Activated CD8-positive, alpha-beta memory T cell treated with anti-CD3 and anti-CD28 coated beads for 1 hour (primary cell): Measurements from ENCODE around the gene PFKFB3.

Experiments
- DNase-seq, 2 donors: peaks; one replicate each; pipeline ENCODE4 v3.0.0-alpha.2; 2020; ENCODE audit warnings: low read depth in 1 of 2; ENCODE audit errors: extremely low read depth in 1 of 2

The PFKFB3 gene

GRCh38 chr10:6218692-6219493 lies 16.2 kb downstream of the PFKFB3 start:
- no peak for DNase-seq

GRCh38 chr10:6219494-6219836 lies 16.7 kb downstream of the PFKFB3 start:
- DNase-seq = no peak

- DNase-seq = no peak
Observed at GRCh38 chr10:6220418-6221191, 17.9 kb downstream of the PFKFB3 start.

- DNase-seq = no peak
Observed at GRCh38 chr10:6221192-6221940, 18.6 kb downstream of the PFKFB3 start.

GRCh38 chr10:6221971-6222751 lies 19.4 kb downstream of the PFKFB3 start:
- DNase-seq = no peak

GRCh38 chr10:6222755-6223154 lies 20.0 kb downstream of the PFKFB3 start:
- DNase-seq = no peak

GRCh38 chr10:6223981-6224380 lies 21.2 kb downstream of the PFKFB3 start:
- DNase-seq = no peak

- DNase-seq = no peak
Observed at GRCh38 chr10:6224781-6225180, 22.0 kb downstream of the PFKFB3 start.

GRCh38 chr10:6225263-6225814 lies 22.6 kb downstream of the PFKFB3 start:
- no peak for DNase-seq

GRCh38 chr10:6226216-6226615 lies 23.5 kb downstream of the PFKFB3 start:
- DNase-seq = no peak

- no peak for DNase-seq
Observed at GRCh38 chr10:6227346-6227745, 24.6 kb downstream of the PFKFB3 start.

GRCh38 chr10:6228010-6228511 lies 25.3 kb downstream of the PFKFB3 start:
- no peak for DNase-seq

GRCh38 chr10:6228647-6229046 lies 25.9 kb downstream of the PFKFB3 start:
- no peak for DNase-seq

- no peak for DNase-seq
Observed at GRCh38 chr10:6229290-6229689, 26.6 kb downstream of the PFKFB3 start.

- no peak for DNase-seq
Observed at GRCh38 chr10:6229746-6230145, 27.0 kb downstream of the PFKFB3 start.

GRCh38 chr10:6230315-6230714 lies 27.6 kb downstream of the PFKFB3 start:
- no peak for DNase-seq

- no peak for DNase-seq
Observed at GRCh38 chr10:6231146-6231545, 28.4 kb downstream of the PFKFB3 start.

GRCh38 chr10:6231730-6232129 lies 29.0 kb downstream of the PFKFB3 start:
- DNase-seq = no peak

GRCh38 chr10:6232225-6232807 lies 29.6 kb downstream of the PFKFB3 start:
- no peak for DNase-seq
